ENCODE data around the gene DCAF5. TPM values are rescaled to one million over a fixed set of nuclear protein-coding genes. Genes with fewer than 3 reads are reported as not detected.

The DCAF5 gene
- total and polyA plus RNA-seq, 2 of the 13 experiments (the other 11 are each of a cell fraction or from before 2014, with no cell fraction given) = 13.4 to 31.6 TPM

GRCh38 chr14:69090187-69090789, 62.6 kb downstream of the DCAF5 start (continued):
- no peak for TF ChIP-seq EP300 (IDR thresholded peaks at IDR 0.05; ENCODE audit: low read depth in 2 of 2, low read length in 2 of 2)
- no peak for TF ChIP-seq EP300 (CRISPR knock-in tag; IDR thresholded peaks at IDR 0.05; ENCODE audit: borderline replicate concordance)
- no peak for TF ChIP-seq ZNF660 (CRISPR knock-in tag; IDR thresholded peaks at IDR 0.05; ENCODE audit: borderline replicate concordance, low read depth)
- TF ChIP-seq ARHGAP35 (CRISPR knock-in tag; IDR thresholded peaks at IDR 0.05; ENCODE audit: borderline replicate concordance) = no peak
- TF ChIP-seq MLLT10 (CRISPR knock-in tag; IDR thresholded peaks at IDR 0.05) = no peak

- ChIA-PET CTCF (ENCODE audit: low intra/inter-chr PET ratio, low total read pairs) (interaction anchor here (2.2 kb wide), 1 partner anchor 177 kb away, joined by 15 read pairs; no protein-coding TSS in a partner anchor), POLR2A (no interaction called here)
- in situ Hi-C loops (cut with HindIII; ENCODE audit: extremely low pct_ligation_motif_present, low pct_unique_long_range_greater_than_20kb) (no loop called here), intact Hi-C loops (cut with micrococcal nuclease; ENCODE audit: unreplicated experiment) (no loop called here)
- BruUV-seq (replicated peaks) = no TSS peak
- peaks cover 4 to 60% of the 10 kb centered on the region in 2 experiments; a peak in 4 of 5 replicates for H3K36me3 ChIP-seq (replicated peaks in 1 of 2; ENCODE audit: control insufficient read depth in 1 of 2, insufficient read depth in 2 of 2, low read length in 2 of 2)
- H3K4me2 ChIP-seq (ENCODE audit: low read depth, low read length) = no peak overlapping the region
- H3K27ac ChIP-seq (ENCODE audit: extremely low read length, insufficient read depth, low read length) = no peak overlapping the region
- peaks cover 14% of the 10 kb centered on the region for H3K4me1 ChIP-seq (ENCODE audit: insufficient read depth, low read length)
- no peak for TF ChIP-seq CBX2 (IDR thresholded peaks at IDR 0.05; ENCODE audit: low read depth, low read length)
- TF ChIP-seq CBX2 (CRISPR knock-in tag; IDR thresholded peaks at IDR 0.05; ENCODE audit: low read depth) = no peak
- no peak for TF ChIP-seq ZNF329 (CRISPR knock-in tag; IDR thresholded peaks at IDR 0.05; ENCODE audit: low read depth)
- TF ChIP-seq ATF1 (CRISPR knock-in tag; IDR thresholded peaks at IDR 0.05) = no peak
- TF ChIP-seq CC2D1A (CRISPR knock-in tag; IDR thresholded peaks at IDR 0.05) = no peak
- no peak for TF ChIP-seq KLF6 (CRISPR knock-in tag; IDR thresholded peaks at IDR 0.05)
- TF ChIP-seq HNRNPLL (IDR thresholded peaks at IDR 0.05; ENCODE audit: low read depth, low read length, poor library complexity, severe bottlenecking) = no peak
- TF ChIP-seq MAF1 (CRISPR knock-in tag; IDR thresholded peaks at IDR 0.05; ENCODE audit: borderline replicate concordance) = no peak
- no peak overlapping the region for H2AFZ ChIP-seq (ENCODE audit: low read length)
- DNase-seq (ENCODE audit: low spot score) = no peak
- H3K27me3 ChIP-seq (ENCODE audit: control insufficient read depth in 1 of 2, insufficient read depth in 2 of 2, low read length in 2 of 2) = no peaks in the 10 kb centered on the region
- H3K9ac ChIP-seq (ENCODE audit: insufficient read depth, low read depth, low read length) = no peak overlapping the region
- H3K9me3 ChIP-seq (ENCODE audit: low read length) = no peaks in the 10 kb centered on the region
- H4K20me1 ChIP-seq (ENCODE audit: insufficient read depth, low read length) = no peaks in the 10 kb centered on the region
- no peak overlapping the region for H3K4me3 ChIP-seq (replicated peaks in 1 of 3; ENCODE audit: insufficient read depth in 1 of 3, low read depth in 2 of 3, low read length in 3 of 3)
- FAIRE-seq = no peak
- no peak for ATAC-seq
- WGBS (ENCODE audit: low lambda C conversion rate) = 100% methylated on average over 1 of the region's 1 CpG
- H3K79me2 ChIP-seq (ENCODE audit: insufficient read depth, low read length) = no peaks in the 10 kb centered on the region
Measured at GRCh38 chr14:69089046-69089445, 63.9 kb downstream of the DCAF5 start.

Measured in HepG2 (cell line).